ENCODE results near the gene HMGXB4.

DNA sequence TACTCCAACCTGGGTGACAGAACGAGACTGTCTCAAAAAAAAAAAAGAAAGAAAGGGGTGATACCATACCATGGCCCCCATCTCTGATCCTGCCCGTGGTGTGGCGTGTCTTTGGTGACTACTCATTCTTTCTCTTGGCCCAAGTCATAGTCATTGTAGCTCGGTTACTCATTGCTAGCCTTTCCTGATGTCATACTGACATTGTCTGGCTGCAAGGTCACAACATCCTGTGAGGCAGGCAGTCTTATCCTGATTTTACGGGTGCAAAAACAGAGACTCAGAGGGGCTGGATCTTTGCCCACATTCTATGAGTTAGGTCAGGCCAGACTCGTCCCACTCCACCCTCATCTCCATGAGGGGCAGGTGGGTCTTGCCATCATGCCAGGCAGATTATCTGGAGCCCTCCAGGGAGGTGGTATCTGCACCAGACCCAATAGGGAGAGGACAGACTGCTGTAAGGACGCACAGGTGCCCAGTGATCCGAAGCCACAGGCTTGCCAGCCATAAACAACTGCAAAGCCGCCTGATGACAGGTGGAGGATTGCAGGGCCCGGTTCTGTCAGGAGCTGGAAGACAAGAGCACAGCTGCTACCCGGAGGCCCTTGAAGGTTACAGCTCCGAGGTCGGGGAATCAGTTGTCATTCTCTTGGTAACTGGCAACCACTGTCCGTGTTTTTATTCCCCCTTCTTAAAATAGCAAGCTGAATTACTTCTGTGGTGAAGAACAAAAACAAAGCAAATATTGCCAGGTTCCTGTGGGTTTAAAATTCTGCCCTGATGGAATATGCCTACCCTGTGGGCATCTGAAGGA, 56.2 kb downstream of the HMGXB4 start:
- TF ChIP-seq EP300 (IDR thresholded peaks at IDR 0.05; ENCODE audit: borderline replicate concordance in 1 of 2, low read depth in 2 of 2, low read length in 2 of 2): no peak
- no peak for TF ChIP-seq CREB1 (IDR thresholded peaks at IDR 0.05)
- TF ChIP-seq SIX5 (IDR thresholded peaks at IDR 0.05; ENCODE audit: low read depth, low read length): no peak
- TF ChIP-seq SRF (IDR thresholded peaks at IDR 0.05; ENCODE audit: low read depth, low read length): no peak
- no peak for TF ChIP-seq RAD21 (IDR thresholded peaks at IDR 0.05 in 1 of 2, conservative IDR thresholded peaks at IDR 0.05 in 1 of 2; ENCODE audit: low read depth in 2 of 2, low read length in 2 of 2)
- TF ChIP-seq CTBP2 (IDR thresholded peaks at IDR 0.05; ENCODE audit: borderline replicate concordance, insufficient read depth, insufficient read length, low read length): no peak
- TF ChIP-seq POLR2A (IDR thresholded peaks at IDR 0.05; ENCODE audit: control extremely low read depth in 1 of 2, low read depth in 2 of 2, low read length in 2 of 2): no peak
- no peak for TF ChIP-seq POLR2AphosphoS5 (IDR thresholded peaks at IDR 0.05; ENCODE audit: low read depth, low read length)

All from H1 (cell line).